Subcutaneous adipose tissue (tissue), 4 donors: ENCODE results near the gene GNAQ. TPM values are rescaled to one million over a fixed set of nuclear protein-coding genes. Genes with fewer than 3 reads are reported as not detected.

Experiments used
- total RNA-seq, 4 donors: library from RNA; depleted of rRNA; stranded (reverse); fragments of >200 nt; gene quantifications; one replicate each; pipeline ENCODE4 v1.1.0, GENCODE V29; 2016
- TF ChIP-seq, protein P1 (sequence below): fragments of 450-650 bp; IDR thresholded peaks from one replicate; pipeline ENCODE4 v1.5.1; 2016; ENCODE audit warnings: low read depth, mild to moderate bottlenecking, control low read depth, antibody characterized with exemption, moderate library complexity

GNAQ gene
- total RNA-seq, 4 donors from 2014 or later: 41.8 to 100 (median 45.5) TPM

DNA sequence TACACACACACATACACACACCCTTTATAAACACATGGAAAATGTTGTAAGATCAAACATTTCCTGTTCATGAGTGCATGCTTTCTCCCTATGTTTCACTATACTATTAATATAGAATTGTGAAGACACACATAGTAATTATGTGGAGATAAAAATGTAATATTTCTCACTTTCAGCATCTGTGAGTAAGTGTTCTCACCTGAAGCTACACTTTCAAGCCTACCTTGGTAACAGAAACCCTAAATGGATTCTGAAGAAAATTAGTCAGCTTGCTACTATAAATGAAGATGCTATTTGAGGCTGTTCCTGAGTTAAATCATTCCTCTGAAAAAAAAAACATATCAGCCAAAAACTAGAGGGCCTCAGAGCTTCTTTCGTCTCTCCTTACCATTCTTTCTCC lies 302.4 kb downstream of the GNAQ start:
- TF ChIP-seq, protein P1, sequence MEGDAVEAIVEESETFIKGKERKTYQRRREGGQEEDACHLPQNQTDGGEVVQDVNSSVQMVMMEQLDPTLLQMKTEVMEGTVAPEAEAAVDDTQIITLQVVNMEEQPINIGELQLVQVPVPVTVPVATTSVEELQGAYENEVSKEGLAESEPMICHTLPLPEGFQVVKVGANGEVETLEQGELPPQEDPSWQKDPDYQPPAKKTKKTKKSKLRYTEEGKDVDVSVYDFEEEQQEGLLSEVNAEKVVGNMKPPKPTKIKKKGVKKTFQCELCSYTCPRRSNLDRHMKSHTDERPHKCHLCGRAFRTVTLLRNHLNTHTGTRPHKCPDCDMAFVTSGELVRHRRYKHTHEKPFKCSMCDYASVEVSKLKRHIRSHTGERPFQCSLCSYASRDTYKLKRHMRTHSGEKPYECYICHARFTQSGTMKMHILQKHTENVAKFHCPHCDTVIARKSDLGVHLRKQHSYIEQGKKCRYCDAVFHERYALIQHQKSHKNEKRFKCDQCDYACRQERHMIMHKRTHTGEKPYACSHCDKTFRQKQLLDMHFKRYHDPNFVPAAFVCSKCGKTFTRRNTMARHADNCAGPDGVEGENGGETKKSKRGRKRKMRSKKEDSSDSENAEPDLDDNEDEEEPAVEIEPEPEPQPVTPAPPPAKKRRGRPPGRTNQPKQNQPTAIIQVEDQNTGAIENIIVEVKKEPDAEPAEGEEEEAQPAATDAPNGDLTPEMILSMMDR: no peak

DNA sequence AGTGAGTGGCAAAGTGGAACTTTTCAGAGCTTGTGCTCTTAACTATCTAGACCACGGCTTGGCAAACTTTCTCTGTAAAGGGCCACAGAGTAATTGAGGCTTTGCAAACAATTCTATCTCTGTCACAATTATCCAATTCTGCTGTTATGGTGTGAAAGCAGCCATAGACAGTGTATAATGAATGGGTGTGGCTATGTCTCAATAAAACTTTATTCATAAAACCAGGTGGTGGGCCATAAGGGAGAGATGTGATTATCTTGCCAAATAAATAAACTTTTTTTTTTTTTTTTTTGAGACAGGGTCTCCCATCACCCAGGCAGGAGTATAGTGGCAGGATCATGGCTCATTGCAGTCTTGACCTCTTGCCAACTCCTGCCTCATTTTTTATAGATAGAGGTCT lies 304.8 kb downstream of the GNAQ start:
- TF ChIP-seq, protein P1: no peak

DNA sequence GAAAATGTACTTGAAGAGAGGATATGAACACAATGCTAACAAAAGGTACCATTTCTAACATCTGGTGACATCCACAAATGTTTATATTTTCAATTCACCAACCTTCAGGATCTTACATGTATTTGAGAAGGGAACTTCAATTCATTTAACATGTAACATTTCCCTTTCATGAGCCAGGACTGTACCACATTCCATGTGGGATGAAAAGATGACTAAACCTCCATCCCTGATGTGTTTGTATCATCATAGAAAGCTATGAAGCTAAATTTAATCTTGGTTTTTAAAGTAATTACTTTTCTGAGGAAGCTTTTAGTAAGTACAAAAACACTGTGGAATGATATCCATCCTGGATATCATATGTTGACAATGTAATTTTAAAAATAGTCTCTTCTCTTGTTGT lies 305.3 kb downstream of the GNAQ start:
- TF ChIP-seq, protein P1: no peak

DNA sequence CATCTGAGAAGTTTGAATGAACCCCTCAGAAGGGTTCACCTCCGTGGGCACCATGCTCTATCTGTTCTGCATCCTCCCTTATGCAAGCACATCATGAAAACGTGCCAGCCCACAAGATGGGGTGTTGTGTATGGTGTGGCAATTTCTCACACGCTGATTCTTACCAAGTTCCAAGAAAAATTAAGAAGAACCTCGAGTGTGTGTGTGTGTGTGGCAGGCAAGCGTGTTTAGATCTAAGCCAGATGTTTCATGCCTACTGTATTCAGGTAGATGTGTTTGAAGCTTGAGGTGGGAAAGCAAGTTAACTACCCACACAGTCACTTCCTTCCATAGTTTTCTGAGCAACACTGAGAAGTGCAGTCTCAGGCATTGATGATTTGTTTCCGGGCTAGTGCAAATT lies 305.8 kb downstream of the GNAQ start:
- TF ChIP-seq, protein P1: no peak

DNA sequence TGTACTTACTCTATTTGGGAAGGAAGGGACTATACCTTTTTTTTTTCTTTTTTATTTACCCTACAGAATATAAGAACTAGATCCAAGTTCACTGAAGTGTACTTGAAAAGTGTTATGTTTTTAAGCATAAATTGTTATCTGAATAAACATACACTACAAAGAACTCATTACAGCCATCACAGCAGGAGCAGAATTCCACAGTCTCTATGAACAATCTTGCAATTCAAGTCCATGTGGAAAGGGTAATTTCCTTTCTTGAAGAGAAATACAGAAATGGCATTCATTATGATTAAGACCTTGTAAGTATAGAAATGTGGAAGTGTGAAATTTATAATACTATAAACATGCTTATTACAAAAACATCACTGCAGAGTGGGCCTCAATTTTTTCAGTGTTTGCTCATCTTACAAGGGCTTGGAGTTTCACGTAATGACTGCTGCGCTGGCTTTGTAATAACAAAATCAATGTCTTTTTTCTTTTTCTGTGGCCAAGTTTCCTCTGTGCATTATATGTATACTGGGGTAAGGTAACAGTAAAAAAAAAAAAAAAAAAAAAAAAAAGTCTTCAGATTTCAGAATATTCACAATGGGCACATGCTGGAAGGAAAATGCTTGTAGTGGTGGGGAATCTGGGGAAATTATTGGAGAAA lies 306.4 kb downstream of the GNAQ start:
- TF ChIP-seq, protein P1: no peak

DNA sequence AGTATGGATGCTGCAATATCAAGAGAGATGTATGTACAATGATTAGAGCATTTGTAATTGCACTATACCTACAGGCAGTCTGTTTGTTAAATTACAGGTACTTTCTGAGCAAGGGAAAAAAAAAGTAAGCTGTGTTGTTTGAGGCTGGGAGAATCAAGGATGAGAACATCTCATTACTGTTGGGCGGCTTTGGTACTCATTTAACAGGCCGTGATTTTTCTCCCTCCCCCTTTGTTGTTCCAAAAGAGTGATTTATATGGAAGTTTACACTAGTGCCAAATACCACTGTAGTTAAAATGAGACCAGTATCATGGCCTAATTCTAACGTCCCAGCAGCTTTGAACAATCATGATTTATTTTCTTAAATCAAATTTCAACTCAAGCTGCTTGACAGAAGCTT lies 312.3 kb downstream of the GNAQ start:
- TF ChIP-seq, protein P1: no peak

DNA sequence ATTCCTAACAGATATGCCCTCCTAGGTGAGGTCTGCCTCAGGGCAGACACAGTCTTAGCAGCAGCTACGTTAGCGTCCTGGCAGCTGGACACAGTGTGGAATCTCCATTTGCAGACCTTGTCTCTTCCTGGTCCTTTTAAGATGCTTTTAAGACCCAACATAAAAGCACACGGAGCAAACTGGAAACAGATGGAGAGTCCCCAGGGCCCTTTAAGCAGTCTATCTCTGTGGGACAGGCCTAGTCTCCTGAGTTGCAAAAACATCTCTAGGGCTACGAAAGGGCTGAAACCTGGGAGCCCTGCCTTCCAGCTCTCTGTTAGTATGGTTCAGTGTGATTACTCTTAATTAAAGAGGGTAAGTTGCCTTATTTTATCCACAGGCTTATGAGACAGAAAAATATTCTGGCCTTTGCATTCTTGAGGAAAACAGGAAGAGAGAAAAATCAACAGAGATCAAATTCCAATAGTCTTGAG lies 317.5 kb downstream of the GNAQ start:
- TF ChIP-seq, protein P1: no peak
